ENCODE data around the gene FAM237B. TPM values are rescaled to one million over a fixed set of nuclear protein-coding genes. Genes with fewer than 3 reads are reported as not detected.

FAM237B gene
- total and polyA plus RNA-seq, 2 of the 8 experiments (the other 6 are each of a cell fraction or from before 2014, with no cell fraction given), result not detected

DNA sequence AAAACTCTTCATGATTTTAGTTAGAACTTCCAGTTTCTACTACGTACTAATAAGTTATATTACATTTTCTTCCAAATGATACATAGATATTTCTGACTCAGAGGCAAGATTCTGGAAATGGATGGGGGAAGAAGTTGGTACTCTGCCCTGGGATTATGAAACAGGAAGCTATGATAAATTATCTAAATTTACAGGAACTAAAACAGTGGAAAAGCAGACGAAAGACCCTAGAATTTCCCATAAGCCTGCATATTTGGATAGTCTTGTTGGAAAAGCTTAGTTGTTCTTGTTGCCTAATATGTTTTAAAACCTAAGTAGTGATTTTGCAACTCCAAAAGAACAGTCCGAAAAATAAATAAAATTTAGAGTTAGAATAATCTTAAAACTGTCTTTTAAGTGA, 54.3 kb downstream of the FAM237B start:
- Histone ChIP-seq H3K4me1 (replicated peaks in 1 of 4; ENCODE audit: control insufficient read depth in 3 of 4, insufficient read depth in 4 of 4, low read length in 3 of 4) (no peaks in the 10 kb centered on the region), H2BK12ac (ENCODE audit: low read depth, low read length) (no peak overlapping the region), H3K18ac (ENCODE audit: extremely low read depth, low read length) (no peak overlapping the region), H2AFZ (ENCODE audit: low read length) (no peak overlapping the region), H4K8ac (ENCODE audit: extremely low read depth, insufficient read depth, low read length) (no peak overlapping the region), H3K14ac (ENCODE audit: insufficient read length) (no peak overlapping the region), H2BK20ac (ENCODE audit: low read length) (no peak overlapping the region), H3K23me2 (ENCODE audit: low read depth, low read length) (no peaks in the 10 kb centered on the region), H3K4me3 (ENCODE audit: extremely low read depth in 1 of 4, insufficient read depth in 2 of 4, low read depth in 3 of 4, low read length in 4 of 4) (no peak overlapping the region), H3K4me2 (ENCODE audit: insufficient read depth in 1 of 2, low read depth in 2 of 2, low read length in 2 of 2) (no peak overlapping the region), H4K5ac (ENCODE audit: insufficient read length, low read depth, low read length) (no peak overlapping the region), H3K27me3 (replicated peaks in 1 of 4; ENCODE audit: control insufficient read depth in 3 of 4, extremely low read depth in 1 of 4, insufficient read depth in 3 of 4, low read length in 3 of 4) (no peaks in the 10 kb centered on the region), H2BK5ac (ENCODE audit: low read depth, low read length) (no peak overlapping the region), H4K20me1 (replicated peaks in 1 of 2; ENCODE audit: control insufficient read depth in 1 of 2, insufficient read depth in 2 of 2, low read length in 2 of 2) (no peaks in the 10 kb centered on the region), H3K79me2 (ENCODE audit: control insufficient read depth in 1 of 2, insufficient read depth in 2 of 2, low read length in 2 of 2) (no peaks in the 10 kb centered on the region), H2BK15ac (ENCODE audit: low read length) (no peak overlapping the region), H3K9ac (replicated peaks in 1 of 4; ENCODE audit: extremely low read depth in 1 of 4, low read depth in 3 of 4, low read length in 3 of 4) (no peak overlapping the region), H3K27ac (ENCODE audit: low read depth, low read length) (no peak overlapping the region), H3K56ac (replicated peaks; ENCODE audit: insufficient read length, low read depth, low read length) (no peak overlapping the region), H2BK120ac (replicated peaks; ENCODE audit: low read depth, low read length) (no peak overlapping the region), H4K91ac (replicated peaks; ENCODE audit: insufficient read length, low read length) (no peak overlapping the region), H3K79me1 (ENCODE audit: low read depth, low read length) (no peaks in the 10 kb centered on the region), H3K23ac (ENCODE audit: insufficient read length) (no peak overlapping the region), H3K9me3 (ENCODE audit: insufficient read depth in 2 of 2, low read depth in 1 of 2, low read length in 1 of 2) (no peaks in the 10 kb centered on the region), H2AK5ac (ENCODE audit: low read depth, low read length) (no peak overlapping the region), H3K36me3 (ENCODE audit: control insufficient read depth in 2 of 4, insufficient read depth in 4 of 4, low read length in 3 of 4) (no peaks in the 10 kb centered on the region), H3K4ac (replicated peaks; ENCODE audit: insufficient read length, low read depth, low read length) (no peak overlapping the region)
- DNase-seq (ENCODE audit: low read depth in 1 of 2, low spot score in 2 of 2), result no peak
- no peak for FAIRE-seq
- POLR2A ChIA-PET (ENCODE audit: partially characterized antibody), result no interaction called here
- CTCF ChIA-PET (ENCODE audit: partially characterized antibody), result interaction anchor here (0.9 to 1.3 kb wide), 3 partner anchors 17 to 113 kb away, joined by 3 read pairs; partner anchors contain the start of gene STEAP1
- WGBS, 2 experiments (ENCODE audit: extremely low coverage in 1 of 2, insufficient coverage in 1 of 2, insufficient read length in 1 of 2, insufficient replicate concordance in 2 of 2, low coverage in 1 of 2, low lambda C conversion rate in 2 of 2, missing lambda C conversion rate in 1 of 2), result 90% methylated on average over 3 of the region's 3 CpGs; no CpG with 5 or more reads in 1 of the 2 experiments
- TF ChIP-seq CBX8 (IDR thresholded peaks at IDR 0.05; ENCODE audit: borderline replicate concordance, low read depth, low read length) (no peak), RXRA (IDR thresholded peaks at IDR 0.05; ENCODE audit: insufficient read depth, low read depth, low read length) (no peak), PHF8 (conservative IDR thresholded peaks at IDR 0.05; ENCODE audit: low read depth, low read length) (no peak), CHD1 (IDR thresholded peaks at IDR 0.05; ENCODE audit: low read depth, low read length) (no peak), RAD21 (IDR thresholded peaks at IDR 0.05 in 1 of 2, conservative IDR thresholded peaks at IDR 0.05 in 1 of 2; ENCODE audit: low read depth in 2 of 2, low read length in 2 of 2) (no peak), ASH2L (IDR thresholded peaks at IDR 0.05; ENCODE audit: low read length) (no peak), RFX5 (IDR thresholded peaks at IDR 0.05; ENCODE audit: borderline replicate concordance, low read depth, low read length) (no peak)
- TF ChIP-seq, protein P1, sequence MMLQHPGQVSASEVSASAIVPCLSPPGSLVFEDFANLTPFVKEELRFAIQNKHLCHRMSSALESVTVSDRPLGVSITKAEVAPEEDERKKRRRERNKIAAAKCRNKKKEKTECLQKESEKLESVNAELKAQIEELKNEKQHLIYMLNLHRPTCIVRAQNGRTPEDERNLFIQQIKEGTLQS (IDR thresholded peaks at IDR 0.05; ENCODE audit: insufficient read depth, low read depth, low read length), result no peak
